ENCODE data around the gene USP44. TPM values are rescaled to one million over a fixed set of nuclear protein-coding genes. Genes with fewer than 3 reads are reported as not detected.

USP44 gene
- polyA plus RNA-seq, 1 experiment: 1.2 TPM

DNA sequence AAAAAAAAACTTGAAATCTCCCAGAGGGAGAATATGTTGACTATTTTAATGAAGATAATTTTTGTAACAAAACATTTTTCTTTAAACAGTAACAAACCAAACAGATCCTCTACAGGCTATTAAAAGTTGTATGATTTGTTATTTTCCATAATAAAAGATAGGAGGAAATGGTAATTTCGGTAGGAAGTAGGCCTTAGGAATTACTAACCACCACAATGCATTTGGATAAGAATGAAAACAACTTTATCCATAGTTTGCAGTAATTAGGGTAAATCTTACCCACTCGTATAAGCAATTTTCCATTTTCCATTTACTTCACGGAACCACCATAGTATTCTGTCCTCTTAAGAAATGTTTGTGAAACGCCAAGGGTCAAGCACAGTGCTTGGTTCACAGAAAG, 6.0 kb downstream of the USP44 start:
- H3K4me3 ChIP-seq (ENCODE audit: low read depth, low read length): no peak overlapping the region
- H3K36me3 ChIP-seq (ENCODE audit: control insufficient read depth, insufficient read depth, low read length): no peaks in the 10 kb centered on the region
- DNase-seq (ENCODE audit: low read depth): no peak
- ChIA-PET POLR2A (no interaction called here), CTCF (interaction anchor here (1.9 kb wide), 1 partner anchor 11 kb away, joined by 10 read pairs; no protein-coding TSS in a partner anchor)
- peaks cover 8% of the 10 kb centered on the region for H3K27me3 ChIP-seq (ENCODE audit: control insufficient read depth, insufficient read depth, low read length)
- TF ChIP-seq, protein P1, sequence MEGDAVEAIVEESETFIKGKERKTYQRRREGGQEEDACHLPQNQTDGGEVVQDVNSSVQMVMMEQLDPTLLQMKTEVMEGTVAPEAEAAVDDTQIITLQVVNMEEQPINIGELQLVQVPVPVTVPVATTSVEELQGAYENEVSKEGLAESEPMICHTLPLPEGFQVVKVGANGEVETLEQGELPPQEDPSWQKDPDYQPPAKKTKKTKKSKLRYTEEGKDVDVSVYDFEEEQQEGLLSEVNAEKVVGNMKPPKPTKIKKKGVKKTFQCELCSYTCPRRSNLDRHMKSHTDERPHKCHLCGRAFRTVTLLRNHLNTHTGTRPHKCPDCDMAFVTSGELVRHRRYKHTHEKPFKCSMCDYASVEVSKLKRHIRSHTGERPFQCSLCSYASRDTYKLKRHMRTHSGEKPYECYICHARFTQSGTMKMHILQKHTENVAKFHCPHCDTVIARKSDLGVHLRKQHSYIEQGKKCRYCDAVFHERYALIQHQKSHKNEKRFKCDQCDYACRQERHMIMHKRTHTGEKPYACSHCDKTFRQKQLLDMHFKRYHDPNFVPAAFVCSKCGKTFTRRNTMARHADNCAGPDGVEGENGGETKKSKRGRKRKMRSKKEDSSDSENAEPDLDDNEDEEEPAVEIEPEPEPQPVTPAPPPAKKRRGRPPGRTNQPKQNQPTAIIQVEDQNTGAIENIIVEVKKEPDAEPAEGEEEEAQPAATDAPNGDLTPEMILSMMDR (IDR thresholded peaks at IDR 0.05; ENCODE audit: insufficient read depth, low read depth, low read length): no peak

DNA sequence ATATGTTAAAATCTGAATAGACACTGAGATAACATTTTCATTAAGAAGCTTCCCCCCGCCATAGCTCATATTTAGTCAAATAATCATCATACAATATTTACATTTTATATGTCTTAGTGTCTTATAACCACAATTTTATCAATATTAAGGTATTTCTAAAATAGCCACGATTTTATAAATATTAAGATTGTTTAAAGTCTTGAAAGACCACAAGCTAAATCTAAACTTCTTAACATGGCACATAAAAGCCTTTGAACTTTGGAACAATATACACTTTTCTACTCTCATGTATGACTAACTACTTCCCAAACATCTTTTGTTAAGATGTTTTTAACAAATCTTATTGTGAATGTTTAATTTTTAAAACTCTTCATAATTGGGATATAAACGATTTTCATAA, 6.5 kb downstream of the USP44 start:
- DNase-seq (ENCODE audit: low read depth): no peak
- POLR2A ChIA-PET: no interaction called here
- no peaks in the 10 kb centered on the region for H3K36me3 ChIP-seq (ENCODE audit: control insufficient read depth, insufficient read depth, low read length)
- TF ChIP-seq, protein P1 (IDR thresholded peaks at IDR 0.05; ENCODE audit: insufficient read depth, low read depth, low read length): no peak
- peaks cover 8% of the 10 kb centered on the region for H3K27me3 ChIP-seq (ENCODE audit: control insufficient read depth, insufficient read depth, low read length)
- H3K4me3 ChIP-seq (ENCODE audit: low read depth, low read length): no peak overlapping the region
- CTCF ChIA-PET: interaction anchor here (1.9 kb wide), 1 partner anchor 10 kb away, joined by 10 read pairs; no protein-coding TSS in a partner anchor

DNA sequence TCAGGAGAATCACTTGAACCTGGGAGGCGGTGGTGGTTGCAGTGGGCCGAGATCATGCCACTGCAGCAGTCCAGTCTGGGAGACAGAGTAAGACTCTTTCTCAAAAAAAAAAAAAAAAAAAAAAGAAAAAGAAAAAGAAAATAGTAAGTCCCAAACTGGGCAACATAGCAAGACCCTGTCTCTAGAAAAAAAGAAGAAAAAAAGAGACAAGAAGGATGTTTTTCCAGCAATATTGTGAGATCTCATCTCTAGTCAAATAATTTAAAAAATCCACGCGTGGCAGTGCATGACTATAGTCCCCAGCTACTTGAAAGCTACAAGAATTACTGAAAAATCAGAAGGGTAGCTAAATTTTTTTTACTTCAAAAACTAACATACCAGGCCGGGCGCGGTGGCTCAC, 8.0 kb downstream of the USP44 start:
- DNase-seq (ENCODE audit: low read depth): no peak
- TF ChIP-seq, protein P1 (IDR thresholded peaks at IDR 0.05; ENCODE audit: insufficient read depth, low read depth, low read length): no peak
- 0 out of 2 replicates have a peak, but pooled peaks cover 4% of the 10 kb centered on the region for H3K27me3 ChIP-seq (ENCODE audit: control insufficient read depth, insufficient read depth, low read length)
- no peaks in the 10 kb centered on the region for H3K36me3 ChIP-seq (ENCODE audit: control insufficient read depth, insufficient read depth, low read length)
- ChIA-PET CTCF (interaction anchor here (1.9 kb wide), 1 partner anchor 9 kb away, joined by 10 read pairs; no protein-coding TSS in a partner anchor), POLR2A (no interaction called here)
- H3K4me3 ChIP-seq (ENCODE audit: low read depth, low read length): no peak overlapping the region

DNA sequence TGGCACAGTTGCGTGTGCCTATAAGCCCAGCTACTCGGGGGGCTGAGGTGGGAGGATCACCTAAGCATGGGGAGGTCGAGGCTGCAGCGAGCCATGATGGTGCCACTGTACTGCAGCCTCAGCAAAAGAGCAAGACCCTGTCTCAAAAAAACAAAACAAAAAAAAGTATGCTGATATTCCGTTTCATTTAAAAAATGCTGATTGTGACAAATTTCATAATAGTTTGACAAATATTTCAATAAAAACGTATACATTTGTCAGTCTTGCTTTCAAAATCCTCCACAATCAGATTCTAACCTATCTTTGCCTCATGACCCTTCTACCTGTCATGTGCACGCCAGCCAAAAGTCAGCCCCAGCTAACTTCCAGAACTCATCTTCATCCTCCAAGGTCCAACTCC, 9.8 kb downstream of the USP44 start:
- H3K36me3 ChIP-seq (ENCODE audit: control insufficient read depth, insufficient read depth, low read length): no peaks in the 10 kb centered on the region
- ChIA-PET POLR2A (no interaction called here), CTCF (no interaction called here)
- no peak for DNase-seq (ENCODE audit: low read depth)
- H3K27me3 ChIP-seq (ENCODE audit: control insufficient read depth, insufficient read depth, low read length): 0 out of 2 replicates have a peak, but pooled peaks cover 2% of the 10 kb centered on the region
- H3K4me3 ChIP-seq (ENCODE audit: low read depth, low read length): no peak overlapping the region
- TF ChIP-seq, protein P1 (IDR thresholded peaks at IDR 0.05; ENCODE audit: insufficient read depth, low read depth, low read length): no peak

DNA sequence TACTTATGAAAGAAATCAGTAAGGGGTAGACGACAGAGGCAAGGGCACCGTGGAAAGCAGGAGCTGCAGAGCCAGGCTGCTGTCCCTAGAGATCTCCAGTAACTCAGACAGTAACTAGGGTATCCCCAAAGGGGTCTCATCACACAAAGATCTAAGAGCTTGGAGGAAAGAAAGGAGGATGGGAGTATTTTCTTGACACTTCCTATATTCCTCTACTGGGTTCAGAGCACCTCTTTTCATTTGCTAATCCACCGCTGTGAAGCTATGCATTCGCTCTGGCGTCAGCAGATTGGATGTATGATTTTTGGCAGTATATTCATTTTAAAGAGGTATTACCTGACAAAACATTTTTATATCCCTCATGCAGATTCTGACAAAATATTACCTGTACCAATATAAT, 12.6 kb downstream of the USP44 start:
- CTCF ChIA-PET: interaction anchor here (0.5 to 1.0 kb wide), 3 partner anchors 37 to 461 kb away, joined by 3 read pairs; no protein-coding TSS in a partner anchor
- POLR2A ChIA-PET: no interaction called here
- Histone ChIP-seq H3K4me3 (ENCODE audit: low read depth, low read length) (no peak overlapping the region), H3K36me3 (ENCODE audit: control insufficient read depth, insufficient read depth, low read length) (no peaks in the 10 kb centered on the region), H3K27me3 (ENCODE audit: control insufficient read depth, insufficient read depth, low read length) (0 out of 2 replicates have a peak, but pooled peaks cover 2% of the 10 kb centered on the region)
- TF ChIP-seq, protein P1 (IDR thresholded peaks at IDR 0.05; ENCODE audit: insufficient read depth, low read depth, low read length): no peak
- no peak for DNase-seq (ENCODE audit: low read depth)

Data from BJ (cell line).